ENCODE results near the gene PRRX2.

DNA sequence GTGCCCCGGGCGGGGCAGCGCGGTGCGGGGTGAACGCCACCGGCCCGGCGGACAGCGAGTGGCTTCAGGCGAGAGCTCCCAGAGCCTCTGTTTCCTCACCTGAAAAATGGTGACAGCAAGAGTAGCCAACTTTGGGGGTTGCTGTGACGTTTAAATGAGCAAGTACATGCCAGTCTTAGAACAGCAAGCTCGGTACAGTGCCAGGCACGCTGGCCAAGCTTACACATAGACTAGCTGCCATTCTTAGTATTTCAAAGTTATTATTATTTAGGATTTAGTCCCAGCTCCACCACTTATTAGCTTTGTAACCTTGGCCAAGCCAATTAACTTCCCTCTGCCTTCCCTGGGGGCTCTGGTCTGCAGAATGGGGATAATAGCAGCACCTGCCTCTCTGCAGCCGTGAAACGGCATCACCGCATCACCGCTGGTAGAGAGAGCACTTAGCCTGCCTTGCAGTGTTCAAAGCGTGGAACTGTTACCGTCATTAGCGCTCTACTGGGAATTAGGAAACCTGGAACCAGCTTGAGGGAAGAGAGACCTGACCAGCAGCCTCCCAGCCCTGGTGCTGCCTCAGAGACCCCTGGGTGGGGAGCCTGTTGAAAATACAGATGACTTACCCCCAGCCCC lies 44.7 kb upstream of the PRRX2 start, which contains the start of gene C9orf50:
- TF ChIP-seq, protein P1, sequence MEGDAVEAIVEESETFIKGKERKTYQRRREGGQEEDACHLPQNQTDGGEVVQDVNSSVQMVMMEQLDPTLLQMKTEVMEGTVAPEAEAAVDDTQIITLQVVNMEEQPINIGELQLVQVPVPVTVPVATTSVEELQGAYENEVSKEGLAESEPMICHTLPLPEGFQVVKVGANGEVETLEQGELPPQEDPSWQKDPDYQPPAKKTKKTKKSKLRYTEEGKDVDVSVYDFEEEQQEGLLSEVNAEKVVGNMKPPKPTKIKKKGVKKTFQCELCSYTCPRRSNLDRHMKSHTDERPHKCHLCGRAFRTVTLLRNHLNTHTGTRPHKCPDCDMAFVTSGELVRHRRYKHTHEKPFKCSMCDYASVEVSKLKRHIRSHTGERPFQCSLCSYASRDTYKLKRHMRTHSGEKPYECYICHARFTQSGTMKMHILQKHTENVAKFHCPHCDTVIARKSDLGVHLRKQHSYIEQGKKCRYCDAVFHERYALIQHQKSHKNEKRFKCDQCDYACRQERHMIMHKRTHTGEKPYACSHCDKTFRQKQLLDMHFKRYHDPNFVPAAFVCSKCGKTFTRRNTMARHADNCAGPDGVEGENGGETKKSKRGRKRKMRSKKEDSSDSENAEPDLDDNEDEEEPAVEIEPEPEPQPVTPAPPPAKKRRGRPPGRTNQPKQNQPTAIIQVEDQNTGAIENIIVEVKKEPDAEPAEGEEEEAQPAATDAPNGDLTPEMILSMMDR (IDR thresholded peaks at IDR 0.05 in 2 of 3, conservative IDR thresholded peaks at IDR 0.05 in 1 of 3; ENCODE audit: insufficient read depth in 2 of 3, low read depth in 1 of 3, low read length in 3 of 3): no peak
- TF ChIP-seq JUN (IDR thresholded peaks at IDR 0.05; ENCODE audit: borderline replicate concordance, low read depth, low read length) (no peak), JUN (CRISPR knock-in tag; IDR thresholded peaks at IDR 0.05; ENCODE audit: borderline replicate concordance) (no peak), SNRNP70 (optimal IDR thresholded peaks at IDR 0.05; ENCODE audit: low read depth, low read length) (no peak), HDAC6 (IDR thresholded peaks at IDR 0.05; ENCODE audit: low read depth, low read length) (no peak)

Data from K562 (cell line).